HFFc6 (cell line): Measurements from ENCODE around the gene ZNF879. TPM values are rescaled to one million over a fixed set of nuclear protein-coding genes. Genes with fewer than 3 reads are reported as not detected.

Experiments used
- DNase-seq: peaks from one replicate; pipeline ENCODE4 v3.0.0-alpha.2; 2018
- H3K27ac Mint-ChIP-seq: 2 replicates; pipeline ENCODE4 v1.8.0; 2020; ENCODE audit warnings: mild to moderate bottlenecking, mixed read lengths
- H3K27me3 Mint-ChIP-seq: 2 replicates; pipeline ENCODE4 v1.8.0; 2021; ENCODE audit warnings: mild to moderate bottlenecking, moderate library complexity, mixed read lengths; ENCODE audit not compliant: insufficient read depth
- H3K36me3 Mint-ChIP-seq: 2 replicates; pipeline ENCODE4 v1.8.0; 2021; ENCODE audit warnings: low read depth, mixed read lengths
- H3K4me1 Mint-ChIP-seq: 2 replicates; pipeline ENCODE4 v1.8.0; 2020; ENCODE audit warnings: low read depth, mixed read lengths
- H3K4me3 Mint-ChIP-seq: 2 replicates; pipeline ENCODE4 v1.8.0; 2020; ENCODE audit warnings: mild to moderate bottlenecking, moderate library complexity, mixed read lengths
- H3K9me3 Mint-ChIP-seq: 2 replicates; pipeline ENCODE4 v1.8.0; 2020; ENCODE audit warnings: mild to moderate bottlenecking, mixed read lengths
- CTCF ChIP-seq: fragments of 200-600 bp; sonication (generic); IDR thresholded peaks from 2 replicates; pipeline ENCODE4 v1.5.0; 2021; ENCODE audit warnings: antibody characterized with exemption, mild to moderate bottlenecking
- total RNA-seq, 6 experiments: library from RNA; stranded (reverse); fragmentation: NEBNext Ultra II Directional; extraction: Animal tissue kit (Norgen Biotek cat#: 25700); gene quantifications; 2 replicates in 1 of 6; 3 replicates in 5 of 6; pipeline ENCODE4 v1.2.3, GENCODE V29; 2021

The ZNF879 gene
- total RNA-seq, 6 experiments from 2014 or later, result 2.5 to 4.3 (median 2.9) TPM

GRCh38 chr5:178986326-178986960 lies 37.2 kb upstream of the ZNF879 start:
- Mint-ChIP-seq H3K4me3 (no peak overlapping the region), H3K4me1 (no peaks in the 10 kb centered on the region), H3K27me3 (peaks cover 2% of the 10 kb centered on the region; the same call in 1 of the 2 replicates), H3K36me3 (0 out of 2 replicates have a peak, but pooled peaks cover 8% of the 10 kb centered on the region), H3K9me3 (peaks cover 68% of the 10 kb centered on the region), H3K27ac (no peak overlapping the region)
- DNase-seq, result no peak
- no peak for TF ChIP-seq CTCF

- peaks cover 70% of the 10 kb centered on the region for H3K9me3 Mint-ChIP-seq
- peaks cover 2% of the 10 kb centered on the region for H3K27me3 Mint-ChIP-seq
- DNase-seq, result no peak
These were observed 35.0 kb upstream of the ZNF879 start for GRCh38 chr5:178988436-178989220.

DNA sequence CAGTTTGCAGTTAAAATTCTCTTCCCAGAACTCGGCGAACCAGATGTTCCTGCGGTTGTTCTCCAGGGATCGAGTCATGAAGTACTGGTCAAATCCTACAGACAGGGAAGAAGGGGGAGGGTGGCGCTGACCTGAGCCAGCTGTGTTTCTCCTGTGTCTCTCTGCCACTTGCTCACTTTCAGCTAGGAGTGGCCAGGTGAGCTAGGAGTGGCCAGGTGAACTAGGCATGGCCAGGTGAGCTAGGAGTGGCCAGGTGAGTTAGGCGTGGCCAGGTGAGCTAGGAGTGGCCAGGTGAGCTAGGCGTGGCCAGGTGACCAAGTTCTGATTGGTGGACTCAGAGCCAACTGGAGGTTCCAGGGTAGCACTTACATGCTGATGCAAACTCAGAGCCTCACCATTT lies 34.3 kb upstream of the ZNF879 start:
- no peak for DNase-seq
- no peaks in the 10 kb centered on the region for H3K4me1 Mint-ChIP-seq
- no peak for TF ChIP-seq CTCF
- no peak overlapping the region for H3K27ac Mint-ChIP-seq
- H3K36me3 Mint-ChIP-seq, result no peaks in the 10 kb centered on the region
- H3K9me3 Mint-ChIP-seq, result peaks cover 70% of the 10 kb centered on the region
- peaks cover 2% of the 10 kb centered on the region for H3K27me3 Mint-ChIP-seq
- H3K4me3 Mint-ChIP-seq, result no peak overlapping the region

More at GRCh38 chr5:178988436-178989220, 35.0 kb upstream of the ZNF879 start:
- no peaks in the 10 kb centered on the region for H3K36me3 Mint-ChIP-seq
- no peak overlapping the region for H3K27ac Mint-ChIP-seq
- no peak overlapping the region for H3K4me3 Mint-ChIP-seq
- TF ChIP-seq CTCF, result no peak
- H3K4me1 Mint-ChIP-seq, result no peaks in the 10 kb centered on the region

- no peaks in the 10 kb centered on the region for H3K4me1 Mint-ChIP-seq
- peaks cover 2% of the 10 kb centered on the region for H3K27me3 Mint-ChIP-seq
- peaks cover 65% of the 10 kb centered on the region for H3K9me3 Mint-ChIP-seq
- H3K27ac Mint-ChIP-seq, result no peak overlapping the region
- no peak for DNase-seq
- no peak overlapping the region for H3K4me3 Mint-ChIP-seq
- peaks cover 4% of the 10 kb centered on the region for H3K36me3 Mint-ChIP-seq
- no peak for TF ChIP-seq CTCF
These were observed 33.1 kb upstream of the ZNF879 start for GRCh38 chr5:178990491-178990890.

- Mint-ChIP-seq H3K36me3 (peaks cover 6% of the 10 kb centered on the region), H3K9me3 (peaks cover 64% of the 10 kb centered on the region)
These were observed 32.1 kb upstream of the ZNF879 start for GRCh38 chr5:178991190-178992145.

More at GRCh38 chr5:178991190-178992145, 32.1 kb upstream of the ZNF879 start:
- no peak for TF ChIP-seq CTCF
- no peaks in the 10 kb centered on the region for H3K4me1 Mint-ChIP-seq
- DNase-seq, result no peak
- H3K4me3 Mint-ChIP-seq, result no peak overlapping the region
- no peak overlapping the region for H3K27ac Mint-ChIP-seq
- H3K27me3 Mint-ChIP-seq, result peaks cover 2% of the 10 kb centered on the region
